ENCODE measurements around the gene LIMK2. TPM values are rescaled to one million over a fixed set of nuclear protein-coding genes. Genes with fewer than 3 reads are reported as not detected.
A peak's percentile ranks its signal among the peaks of the same experiment; 100 is the strongest.

LIMK2 gene
- total RNA-seq, 2 experiments from 2014 or later = 23.2 to 25.5 TPM

DNA sequence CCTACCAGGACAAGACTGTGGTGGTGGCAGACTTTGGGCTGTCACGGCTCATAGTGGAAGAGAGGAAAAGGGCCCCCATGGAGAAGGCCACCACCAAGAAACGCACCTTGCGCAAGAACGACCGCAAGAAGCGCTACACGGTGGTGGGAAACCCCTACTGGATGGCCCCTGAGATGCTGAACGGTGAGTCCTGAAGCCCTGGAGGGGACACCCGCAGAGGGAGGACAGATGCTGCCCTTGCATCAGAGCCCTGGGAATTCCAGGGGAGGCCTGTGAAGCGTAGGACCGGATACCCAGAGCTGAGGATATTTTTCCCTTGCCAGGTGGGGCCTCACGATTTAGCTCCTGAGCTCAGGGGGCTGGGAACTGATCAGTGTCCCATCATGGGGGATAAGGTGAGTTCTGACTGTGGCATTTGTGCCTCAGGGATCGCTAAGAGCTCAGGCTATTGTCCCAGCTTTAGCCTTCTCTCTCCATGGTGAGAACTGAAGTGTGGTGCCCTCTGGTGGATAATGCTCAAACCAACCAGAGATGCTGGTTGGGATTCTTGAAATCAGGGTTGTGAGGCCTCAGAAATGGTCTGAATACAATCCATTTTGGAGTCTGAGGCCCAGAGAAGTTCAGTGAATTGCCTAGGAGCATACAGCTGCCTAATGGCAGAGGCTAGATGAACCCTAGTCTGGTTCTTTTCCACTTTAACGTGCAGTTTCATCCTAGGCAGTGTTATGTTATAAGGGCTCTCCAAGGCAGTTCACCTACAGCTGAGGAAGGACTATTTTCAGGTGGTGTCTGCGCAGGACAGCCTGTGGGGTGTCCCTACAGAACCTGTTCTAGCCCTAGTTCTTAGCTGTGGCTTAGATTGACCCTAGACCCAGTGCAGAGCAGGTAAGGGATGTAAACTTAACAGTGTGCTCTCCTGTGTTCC lies 60.7 kb downstream of the LIMK2 start:
- peak; percentile 66 for DNase-seq
- H3K4me3 Mint-ChIP-seq = no peak overlapping the region
- H3K27ac Mint-ChIP-seq = no peak overlapping the region
- H3K4me1 Mint-ChIP-seq (ENCODE audit: low read depth) = peaks cover 40% of the 10 kb centered on the region
- peak; percentile 57 for TF ChIP-seq CTCF (IDR thresholded peaks at IDR 0.05)
- peaks cover 36% of the 10 kb centered on the region for H3K36me3 Mint-ChIP-seq (ENCODE audit: low read depth)
- ATAC-seq = peak; percentile 85
- intact Hi-C loops (cut with micrococcal nuclease) = no loop called here
- no peaks in the 10 kb centered on the region for H3K9me3 Mint-ChIP-seq
- ChIA-PET CTCF (interaction anchor here (0.6 to 7.4 kb wide), 37 partner anchors 10 to 188 kb away, joined by 3 to 110 read pairs (median 5); partner anchors contain the start of genes LIMK2, PIK3IP1, PLA2G3 and SELENOM), POLR2A (interaction anchor here (0.6 to 1.8 kb wide), 8 partner anchors 10 to 170 kb away, joined by 3 to 8 read pairs (median 3); partner anchors contain the start of gene LIMK2)
- H3K27me3 Mint-ChIP-seq = no peaks in the 10 kb centered on the region

- Mint-ChIP-seq H3K9me3 (no peaks in the 10 kb centered on the region), H3K36me3 (ENCODE audit: low read depth) (peaks cover 35% of the 10 kb centered on the region), H3K27me3 (no peaks in the 10 kb centered on the region), H3K4me1 (ENCODE audit: low read depth) (peaks cover 52% of the 10 kb centered on the region), H3K27ac (peak overlapping the region; percentile 21), H3K4me3 (no peak overlapping the region)
- ChIA-PET CTCF (interaction anchor here (0.7 to 7.4 kb wide), 13 partner anchors 10 to 189 kb away, joined by 3 to 110 read pairs (median 9); partner anchors contain the start of genes LIMK2 and SELENOM), POLR2A (interaction anchor here (0.8 to 1.7 kb wide), 5 partner anchors 9 to 61 kb away, joined by 3 to 7 read pairs (median 3); partner anchors contain the start of gene LIMK2)
- ATAC-seq (no peak), DNase-seq (no peak)
- intact Hi-C loops (cut with micrococcal nuclease) = no loop called here
- TF ChIP-seq CTCF (IDR thresholded peaks at IDR 0.05) = no peak
These were observed 61.9 kb downstream of the LIMK2 start for GRCh38 chr22:31274017-31274416.

GRCh38 chr22:31275018-31275417 lies 62.9 kb downstream of the LIMK2 start:
- peak overlapping the region; percentile 40 for H3K27ac Mint-ChIP-seq
- ChIA-PET POLR2A (interaction anchor here (0.5 to 1.2 kb wide), 2 partner anchors 15 to 716 kb away, joined by 3 read pairs; no protein-coding TSS in a partner anchor), CTCF (interaction anchor here (3.3 to 7.4 kb wide), 4 partner anchors 9 to 62 kb away, joined by 18 to 110 read pairs (median 49); partner anchors contain the start of gene LIMK2)
- intact Hi-C loops (cut with micrococcal nuclease) = no loop called here
- no peaks in the 10 kb centered on the region for H3K9me3 Mint-ChIP-seq
- DNase-seq (no peak), ATAC-seq (no peak)
- no peaks in the 10 kb centered on the region for H3K27me3 Mint-ChIP-seq
- no peak overlapping the region for H3K4me3 Mint-ChIP-seq
- peaks cover 41% of the 10 kb centered on the region for H3K36me3 Mint-ChIP-seq (ENCODE audit: low read depth)
- no peak for TF ChIP-seq CTCF (IDR thresholded peaks at IDR 0.05)
- H3K4me1 Mint-ChIP-seq (ENCODE audit: low read depth) = peaks cover 62% of the 10 kb centered on the region

DNA sequence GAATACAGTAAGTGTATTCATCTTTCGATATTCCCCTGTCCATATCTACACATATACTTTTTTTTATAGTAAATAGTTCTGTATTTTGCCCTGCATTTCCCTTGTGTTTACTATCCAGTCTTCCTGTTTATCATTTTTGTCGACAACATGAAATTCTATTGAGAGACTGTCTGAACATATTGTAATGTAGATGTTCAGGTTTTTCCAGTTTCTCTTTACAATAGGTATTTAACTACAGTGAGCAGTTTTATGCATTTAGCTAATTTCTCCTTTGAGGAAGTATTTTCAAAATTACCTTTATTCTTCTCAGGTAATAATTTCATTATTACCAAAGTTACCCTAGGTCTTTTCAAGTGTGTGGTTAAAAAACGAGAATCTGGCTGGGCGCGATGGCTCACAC lies 63.5 kb downstream of the LIMK2 start:
- Mint-ChIP-seq H3K4me1 (ENCODE audit: low read depth) (peaks cover 68% of the 10 kb centered on the region), H3K9me3 (no peaks in the 10 kb centered on the region), H3K36me3 (ENCODE audit: low read depth) (peaks cover 46% of the 10 kb centered on the region), H3K4me3 (no peak overlapping the region), H3K27ac (peak overlapping the region; percentile 36), H3K27me3 (no peaks in the 10 kb centered on the region)
- DNase-seq = no peak
- CTCF ChIA-PET = interaction anchor here (3.3 to 7.4 kb wide), 3 partner anchors 23 to 63 kb away, joined by 18 to 110 read pairs (median 51); partner anchors contain the start of gene LIMK2
- intact Hi-C loops (cut with micrococcal nuclease) = no loop called here
- POLR2A ChIA-PET = no interaction called here
- no peak for ATAC-seq
- no peak for TF ChIP-seq CTCF (IDR thresholded peaks at IDR 0.05)
